ENCODE results near the gene FLVCR2. TPM values are rescaled to one million over a fixed set of nuclear protein-coding genes. Genes with fewer than 3 reads are reported as not detected.

FLVCR2 gene
- polyA plus RNA-seq, 3 donors: 13.2 to 36.6 (median 16.3) TPM

- Histone ChIP-seq H3K4me2 (replicated peaks; ENCODE audit: extremely low read depth, low read length, poor library complexity, severe bottlenecking) (no peak overlapping the region), H3K9ac (ENCODE audit: insufficient read depth, low read length, poor library complexity, severe bottlenecking) (no peak overlapping the region), H3K27ac (ENCODE audit: low read depth in 1 of 2, low read length in 2 of 2) (no peak overlapping the region), H3K36me3 (replicated peaks in 1 of 2; ENCODE audit: control insufficient read depth in 1 of 2, insufficient read depth in 2 of 2, low read length in 2 of 2) (peaks cover 15 to 32% of the 10 kb centered on the region in 2 donors), H3K4me1 (ENCODE audit: control insufficient read depth in 1 of 2, insufficient read depth in 2 of 2, low read length in 2 of 2) (peaks cover 8 to 14% of the 10 kb centered on the region in 2 donors), H2AFZ (ENCODE audit: insufficient read depth, low read depth, low read length, poor library complexity, severe bottlenecking) (no peak overlapping the region), H3K4me3 (replicated peaks in 1 of 3; ENCODE audit: low read depth in 2 of 3, low read length in 3 of 3) (no peak overlapping the region), H4K20me1 (ENCODE audit: insufficient read depth, low read length) (no peaks in the 10 kb centered on the region), H3K79me2 (ENCODE audit: insufficient read depth, low read length) (peaks cover 23% of the 10 kb centered on the region), H3K27me3 (ENCODE audit: control insufficient read depth in 2 of 2, insufficient read depth in 2 of 2, low read length in 2 of 2) (no peaks in the 10 kb centered on the region), H3K9me3 (replicated peaks in 1 of 2; ENCODE audit: control insufficient read depth in 1 of 2, insufficient read depth in 1 of 2, low read length in 2 of 2) (no peaks in the 10 kb centered on the region)
- Mint-ChIP-seq H3K9me3 (peaks cover 0 to 2% (median 0%) of the 10 kb centered on the region in 7 donors), H3K27me3 (ENCODE audit: low read depth in 3 of 3) (no peaks in the 10 kb centered on the region), H3K27ac (peak overlapping the region in 5 of 7 donors; percentile 11 to 80 (median 24)), H3K4me1 (peaks cover 25% of the 10 kb centered on the region), H3K4me3 (no peak overlapping the region), H3K36me3 (peaks cover 24 to 25% of the 10 kb centered on the region in 2 donors)
- intact Hi-C loops (cut with micrococcal nuclease): no loop called here
- no peak for DNase-seq
- TF ChIP-seq CTCF (IDR thresholded peaks at IDR 0.05): no peak
- 93% methylated on average over 8 of the region's 11 CpGs for WGBS (ENCODE audit: insufficient coverage)
These were observed 30.7 kb upstream of the FLVCR2 start for GRCh38 chr14:75547552-75548250.

GRCh38 chr14:75548544-75548943 lies 29.9 kb upstream of the FLVCR2 start:
- 100% methylated on average over 1 of the region's 7 CpGs for WGBS (ENCODE audit: insufficient coverage)
- Histone ChIP-seq H3K9me3 (replicated peaks in 1 of 2; ENCODE audit: control insufficient read depth in 1 of 2, insufficient read depth in 1 of 2, low read length in 2 of 2) (no peaks in the 10 kb centered on the region), H3K4me1 (ENCODE audit: control insufficient read depth in 1 of 2, insufficient read depth in 2 of 2, low read length in 2 of 2) (peaks cover 0 to 8% of the 10 kb centered on the region in 2 donors), H3K27me3 (ENCODE audit: control insufficient read depth in 2 of 2, insufficient read depth in 2 of 2, low read length in 2 of 2) (no peaks in the 10 kb centered on the region), H3K79me2 (ENCODE audit: insufficient read depth, low read length) (peaks cover 17% of the 10 kb centered on the region), H4K20me1 (ENCODE audit: insufficient read depth, low read length) (no peaks in the 10 kb centered on the region), H3K4me3 (replicated peaks in 1 of 3; ENCODE audit: low read depth in 2 of 3, low read length in 3 of 3) (no peak overlapping the region), H3K27ac (ENCODE audit: low read depth in 1 of 2, low read length in 2 of 2) (no peak overlapping the region), H3K36me3 (replicated peaks in 1 of 2; ENCODE audit: control insufficient read depth in 1 of 2, insufficient read depth in 2 of 2, low read length in 2 of 2) (peaks cover 15 to 32% of the 10 kb centered on the region in 2 donors), H2AFZ (ENCODE audit: insufficient read depth, low read depth, low read length, poor library complexity, severe bottlenecking) (no peak overlapping the region), H3K4me2 (replicated peaks; ENCODE audit: extremely low read depth, low read length, poor library complexity, severe bottlenecking) (no peak overlapping the region), H3K9ac (ENCODE audit: insufficient read depth, low read length, poor library complexity, severe bottlenecking) (no peak overlapping the region)
- no peak for DNase-seq
- H3K9me3 Mint-ChIP-seq: peaks cover 0 to 2% (median 0%) of the 10 kb centered on the region in 7 donors
- H3K27me3 Mint-ChIP-seq (ENCODE audit: low read depth in 3 of 3): peaks cover 0 to 2% (median 0%) of the 10 kb centered on the region in 3 donors
- H3K4me1 Mint-ChIP-seq: peaks cover 22% of the 10 kb centered on the region
- no peak for TF ChIP-seq CTCF (IDR thresholded peaks at IDR 0.05)
- intact Hi-C loops (cut with micrococcal nuclease): no loop called here
- no peak overlapping the region for H3K4me3 Mint-ChIP-seq
- H3K36me3 Mint-ChIP-seq: peaks cover 24 to 25% of the 10 kb centered on the region in 2 donors
- H3K27ac Mint-ChIP-seq: peak overlapping the region in 2 of 7 donors; percentile 58 to 76

Data from CD14-positive monocyte (primary cell).